MM.1S (cell line): ENCODE measurements around the gene FAM117A.

Experiments
- CTCF ChIP-seq: fragments of 300-600 bp; sonication (generic); IDR thresholded peaks from 2 replicates; pipeline ENCODE4 v1.5.1; 2016; ENCODE audit warnings: antibody characterized with exemption, low read length, mixed read lengths
- EZH2 ChIP-seq: fragments of 300-600 bp; sonication (generic); optimal IDR thresholded peaks from 2 replicates; pipeline ENCODE3; 2017; ENCODE audit warnings: low read depth, mild to moderate bottlenecking, antibody characterized with exemption, low read length, mixed read lengths
- EZH2phosphoT487 ChIP-seq: fragments of 300-600 bp; sonication (generic); IDR thresholded peaks from 2 replicates; pipeline ENCODE4 v1.6.1; 2018; ENCODE audit warnings: antibody characterized with exemption, low read length

- no peak for TF ChIP-seq CTCF
- TF ChIP-seq EZH2, result no peak
- TF ChIP-seq EZH2phosphoT487, result no peak
Observed at GRCh38 chr17:49715216-49715615, 48.7 kb downstream of the FAM117A start.
